Renal cortex interstitium (tissue), 11 donors: Measurements from ENCODE around the gene GATD1. TPM values are rescaled to one million over a fixed set of nuclear protein-coding genes. Genes with fewer than 3 reads are reported as not detected.

Experiments
- DNase-seq, 11 donors: peaks; one replicate each; pipeline ENCODE4 v3.0.0-alpha.2; 2013; ENCODE audit warnings: low read depth in 9 of 11, low spot score in 4 of 11; ENCODE audit errors: extremely low read depth in 1 of 11
- polyA plus RNA-seq, 3 donors: library from polyadenylated mRNA; unstranded; fragments of 120-200 nt; gene quantifications; one replicate each; pipeline ENCODE4 v1.2.1, GENCODE V29; 2013; ENCODE audit not compliant: insufficient read length in 3 of 3

Gene GATD1
- polyA plus RNA-seq, 3 donors = 53.7 to 103 (median 88.2) TPM

GRCh38 chr11:801097-801780 lies 24.0 kb upstream of the GATD1 start:
- DNase-seq = no peak

- no peak for DNase-seq
These were observed 23.2 kb upstream of the GATD1 start for GRCh38 chr11:800473-800872.

- no peak for DNase-seq
These were observed 22.5 kb upstream of the GATD1 start for GRCh38 chr11:799641-800316.

- peak in 6 of 11 donors; percentile 63 to 79 (median 77) for DNase-seq
These were observed 20.9 kb upstream of the GATD1 start, which contains the start of gene SLC25A22 for GRCh38 chr11:798093-798713. TSS of gene SLC25A22 (minus strand) at chr11:798281. CDS start at chr11:795006, 3,275 bp downstream.

- DNase-seq = peak in 5 of 11 donors; percentile 67 to 79 (median 79)
These were observed 20.2 kb upstream of the GATD1 start for GRCh38 chr11:797296-798092.

GRCh38 chr11:796565-797295 lies 19.4 kb upstream of the GATD1 start:
- DNase-seq = no peak

- peak in 2 of 11 donors; percentile 27 to 55 for DNase-seq
These were observed 18.6 kb upstream of the GATD1 start for GRCh38 chr11:795634-796564.

GRCh38 chr11:794766-795633 lies 17.7 kb upstream of the GATD1 start:
- no peak for DNase-seq

GRCh38 chr11:794013-794765 lies 16.9 kb upstream of the GATD1 start:
- DNase-seq = no peak

- no peak for DNase-seq
These were observed 16.3 kb upstream of the GATD1 start for GRCh38 chr11:793556-793955.

GRCh38 chr11:792873-793272 lies 15.6 kb upstream of the GATD1 start:
- no peak for DNase-seq

GRCh38 chr11:792535-792821 lies 15.2 kb upstream of the GATD1 start:
- no peak for DNase-seq

GRCh38 chr11:791658-792534 lies 14.6 kb upstream of the GATD1 start:
- DNase-seq = no peak

GRCh38 chr11:790721-791564 lies 13.7 kb upstream of the GATD1 start:
- no peak for DNase-seq

GRCh38 chr11:789943-790342 lies 12.7 kb upstream of the GATD1 start, which contains the start of gene CEND1:
TSS of gene CEND1 (minus strand) at chr11:790090. CDS start at chr11:788576, 1,514 bp downstream.
- no peak for DNase-seq
